Astrocyte of the cerebellum (primary cell): ENCODE data around the gene CDH4.

Experiments used
- DNase-seq: peaks from one replicate; pipeline ENCODE4 v3.0.0-alpha.2; 2011; ENCODE audit warnings: low read depth
- H3K4me3 ChIP-seq: 2 replicates; pipeline ENCODE4 v1.5.1; 2011; ENCODE audit warnings: mild to moderate bottlenecking, low read depth, low read length, moderate library complexity
- CTCF ChIP-seq: IDR thresholded peaks from 2 replicates; pipeline ENCODE4 v1.5.1; 2012; ENCODE audit warnings: low read length, low read depth, moderate library complexity, mild to moderate bottlenecking; ENCODE audit errors: missing control alignments
- in situ Hi-C: cut with HindIII; loops from 2 replicates; pipeline ENCODE4 v1.10.0; 2017; ENCODE audit warnings: low sequenced_read_pairs

CDH4 gene

GRCh38 chr20:61877776-61878477, 625.9 kb downstream of the CDH4 start:
- no peak overlapping the region for H3K4me3 ChIP-seq
- no peak for TF ChIP-seq CTCF
- DNase-seq: no peak
- in situ Hi-C loops: no loop called here

- H3K4me3 ChIP-seq: no peak overlapping the region
- in situ Hi-C loops: no loop called here
- DNase-seq: no peak
- no peak for TF ChIP-seq CTCF
Observed at GRCh38 chr20:61878478-61879302, 626.6 kb downstream of the CDH4 start.

- DNase-seq: no peak
- H3K4me3 ChIP-seq: no peak overlapping the region
- TF ChIP-seq CTCF: no peak
- in situ Hi-C loops: no loop called here
Observed at GRCh38 chr20:61879303-61879620, 627.2 kb downstream of the CDH4 start.

GRCh38 chr20:61879694-61880093, 627.6 kb downstream of the CDH4 start:
- DNase-seq: no peak
- TF ChIP-seq CTCF: no peak
- no peak overlapping the region for H3K4me3 ChIP-seq
- in situ Hi-C loops: no loop called here

GRCh38 chr20:61880706-61881105, 628.6 kb downstream of the CDH4 start:
- no peak for DNase-seq
- TF ChIP-seq CTCF: no peak
- in situ Hi-C loops: no loop called here
- no peak overlapping the region for H3K4me3 ChIP-seq

GRCh38 chr20:61881416-61881815, 629.4 kb downstream of the CDH4 start:
- H3K4me3 ChIP-seq: no peak overlapping the region
- in situ Hi-C loops: no loop called here
- TF ChIP-seq CTCF: no peak
- no peak for DNase-seq
